BJ (cell line): ENCODE data around the gene ELP4. TPM values are rescaled to one million over a fixed set of nuclear protein-coding genes. Genes with fewer than 3 reads are reported as not detected.

ENCODE experiments used
- CTCF ChIA-PET: fragments of 350-600 bp; formaldehyde crosslinking; extraction: SDS; loops from one replicate; lab custom pipeline; 2021; ENCODE audit warnings: antibody characterized with exemption, inconsistent platforms; lab: Yijun Ruan, JAX
- POLR2A ChIA-PET: fragments of 300-600 bp; sonication (Branson Sonifier 250); formaldehyde crosslinking; extraction: SDS; loops from one replicate; lab custom pipeline; 2021; ENCODE audit warnings: antibody characterized with exemption; lab: Charles Lee
- DNase-seq: peaks from one replicate; pipeline ENCODE4 v3.0.0-alpha.2; 2011; ENCODE audit warnings: low read depth
- H3K27me3 ChIP-seq: 2 replicates; pipeline ENCODE4 v1.6.0; 2011; ENCODE audit warnings: low read length; ENCODE audit not compliant: control insufficient read depth, insufficient read depth
- H3K36me3 ChIP-seq: 2 replicates; pipeline ENCODE4 v1.5.1; 2011; ENCODE audit warnings: low read length; ENCODE audit not compliant: control insufficient read depth, insufficient read depth
- H3K4me3 ChIP-seq: 2 replicates; pipeline ENCODE4 v1.5.1; 2011; ENCODE audit warnings: low read depth, mild to moderate bottlenecking, control low read depth, low read length
- polyA plus RNA-seq: library from polyadenylated mRNA; depleted of rRNA; stranded (reverse); fragments of >200 nt; gene quantifications from 2 replicates; pipeline ENCODE4 v1.2.3, GENCODE V29; 2011
- TF ChIP-seq, protein P1 (sequence below): IDR thresholded peaks from 2 replicates; pipeline ENCODE4 v1.5.1; 2011; ENCODE audit warnings: low read depth, mild to moderate bottlenecking, control low read depth, inconsistent platforms, low read length, moderate library complexity; ENCODE audit not compliant: insufficient read depth

ELP4 gene
- polyA plus RNA-seq, 1 experiment = 11.8 TPM

DNA sequence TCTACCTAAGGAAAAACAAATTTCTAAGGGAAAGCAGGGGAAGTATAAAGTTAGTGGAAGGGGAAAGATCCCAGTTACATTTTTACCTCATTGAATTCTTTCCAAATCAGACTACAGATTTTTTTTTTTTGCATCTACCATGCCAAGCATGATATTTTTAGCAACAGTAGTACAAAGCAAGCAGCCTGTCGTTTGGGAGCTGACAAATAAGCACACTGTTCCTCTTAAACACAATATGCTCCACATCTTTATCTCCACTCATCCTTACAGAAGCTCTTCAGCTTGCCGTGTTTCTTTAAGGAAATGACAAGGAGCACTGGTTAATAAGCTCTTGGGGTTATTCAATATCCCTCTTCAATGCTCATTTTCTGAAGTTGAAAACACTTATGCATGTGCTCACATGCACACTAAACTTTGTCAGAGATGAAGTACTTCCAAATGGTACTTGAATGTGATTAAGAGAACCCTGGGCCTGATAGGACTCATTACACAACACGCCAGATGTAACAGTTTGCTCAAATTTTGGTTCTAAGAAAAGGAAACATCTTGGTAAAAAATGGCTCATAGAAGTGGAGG lies 247.8 kb downstream of the ELP4 start:
- H3K4me3 ChIP-seq = no peak overlapping the region
- CTCF ChIA-PET = no interaction called here
- DNase-seq = no peak
- no peaks in the 10 kb centered on the region for H3K36me3 ChIP-seq
- H3K27me3 ChIP-seq = no peaks in the 10 kb centered on the region
- TF ChIP-seq, protein P1, sequence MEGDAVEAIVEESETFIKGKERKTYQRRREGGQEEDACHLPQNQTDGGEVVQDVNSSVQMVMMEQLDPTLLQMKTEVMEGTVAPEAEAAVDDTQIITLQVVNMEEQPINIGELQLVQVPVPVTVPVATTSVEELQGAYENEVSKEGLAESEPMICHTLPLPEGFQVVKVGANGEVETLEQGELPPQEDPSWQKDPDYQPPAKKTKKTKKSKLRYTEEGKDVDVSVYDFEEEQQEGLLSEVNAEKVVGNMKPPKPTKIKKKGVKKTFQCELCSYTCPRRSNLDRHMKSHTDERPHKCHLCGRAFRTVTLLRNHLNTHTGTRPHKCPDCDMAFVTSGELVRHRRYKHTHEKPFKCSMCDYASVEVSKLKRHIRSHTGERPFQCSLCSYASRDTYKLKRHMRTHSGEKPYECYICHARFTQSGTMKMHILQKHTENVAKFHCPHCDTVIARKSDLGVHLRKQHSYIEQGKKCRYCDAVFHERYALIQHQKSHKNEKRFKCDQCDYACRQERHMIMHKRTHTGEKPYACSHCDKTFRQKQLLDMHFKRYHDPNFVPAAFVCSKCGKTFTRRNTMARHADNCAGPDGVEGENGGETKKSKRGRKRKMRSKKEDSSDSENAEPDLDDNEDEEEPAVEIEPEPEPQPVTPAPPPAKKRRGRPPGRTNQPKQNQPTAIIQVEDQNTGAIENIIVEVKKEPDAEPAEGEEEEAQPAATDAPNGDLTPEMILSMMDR = no peak
- POLR2A ChIA-PET = no interaction called here

DNA sequence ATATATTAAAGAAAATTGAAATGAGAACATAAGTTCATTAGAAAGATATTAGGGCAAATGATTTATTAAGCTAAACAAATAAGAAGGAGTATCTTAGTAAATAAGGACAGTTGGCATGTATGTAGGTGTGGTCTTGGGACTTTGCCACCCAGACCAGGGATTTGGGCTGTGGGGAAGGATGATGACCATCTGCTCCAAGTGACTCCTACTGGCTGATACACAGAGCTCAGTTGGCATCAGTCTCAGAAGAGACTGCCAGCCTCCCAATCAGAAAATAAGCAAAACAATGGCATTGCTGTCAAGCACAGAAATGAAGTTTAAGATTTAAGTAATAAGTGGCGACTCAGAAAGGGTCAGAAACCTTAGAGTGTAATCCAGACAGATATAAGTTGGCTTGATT lies 252.1 kb downstream of the ELP4 start:
- CTCF ChIA-PET = interaction anchor here (0.8 kb wide), 1 partner anchor 25 kb away, joined by 3 read pairs; no protein-coding TSS in a partner anchor
- no peak overlapping the region for H3K4me3 ChIP-seq
- TF ChIP-seq, protein P1 = no peak
- DNase-seq = no peak
- H3K36me3 ChIP-seq = no peaks in the 10 kb centered on the region
- POLR2A ChIA-PET = no interaction called here
- no peaks in the 10 kb centered on the region for H3K27me3 ChIP-seq

DNA sequence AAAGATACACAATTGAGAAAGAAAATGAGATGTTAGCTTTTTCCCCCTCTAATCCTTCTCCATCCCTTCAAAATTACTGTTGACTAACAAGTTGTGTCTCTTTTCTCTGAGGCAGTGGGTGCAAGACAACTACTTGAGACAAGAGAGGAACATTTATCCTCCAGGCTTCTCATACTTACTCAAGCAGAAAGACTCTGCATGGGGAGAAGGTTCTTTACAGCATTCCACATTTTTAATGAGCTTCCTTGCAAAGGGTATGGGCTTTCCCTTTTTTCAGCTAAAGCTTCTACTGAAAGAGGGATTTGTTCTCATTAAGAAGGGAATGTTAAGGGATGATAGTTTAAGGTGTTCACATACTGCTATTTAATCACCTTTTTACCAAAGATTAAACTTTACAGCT lies 253.7 kb downstream of the ELP4 start:
- TF ChIP-seq, protein P1 = no peak
- H3K36me3 ChIP-seq = no peaks in the 10 kb centered on the region
- DNase-seq = no peak
- ChIA-PET POLR2A (no interaction called here), CTCF (interaction anchor here (0.6 kb wide), 1 partner anchor 122 kb away, joined by 3 read pairs; no protein-coding TSS in a partner anchor)
- H3K27me3 ChIP-seq = no peaks in the 10 kb centered on the region
- H3K4me3 ChIP-seq = no peak overlapping the region

DNA sequence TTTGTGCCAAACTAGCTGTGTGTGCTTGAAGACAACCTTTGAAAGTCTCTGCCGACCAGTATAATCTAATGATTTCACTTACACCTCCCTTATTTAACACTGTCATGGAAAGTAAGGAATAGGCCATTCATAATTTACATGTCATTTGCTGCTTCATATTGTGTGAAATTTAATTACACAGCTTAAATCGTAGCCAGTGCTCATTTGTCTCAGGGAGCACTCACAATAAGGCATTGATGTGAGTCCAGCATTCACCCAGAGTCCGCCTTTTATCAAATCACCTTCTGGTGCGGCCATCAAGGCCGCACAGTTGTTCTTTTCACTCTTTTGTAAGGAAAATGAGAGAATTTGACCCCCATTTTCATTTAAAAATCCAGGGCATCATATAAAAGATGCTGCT lies 254.7 kb downstream of the ELP4 start:
- CTCF ChIA-PET = interaction anchor here (0.6 kb wide), 1 partner anchor 42 kb away, joined by 3 read pairs; no protein-coding TSS in a partner anchor
- H3K36me3 ChIP-seq = no peaks in the 10 kb centered on the region
- H3K27me3 ChIP-seq = no peaks in the 10 kb centered on the region
- DNase-seq = no peak
- TF ChIP-seq, protein P1 = no peak
- H3K4me3 ChIP-seq = no peak overlapping the region
- POLR2A ChIA-PET = no interaction called here

DNA sequence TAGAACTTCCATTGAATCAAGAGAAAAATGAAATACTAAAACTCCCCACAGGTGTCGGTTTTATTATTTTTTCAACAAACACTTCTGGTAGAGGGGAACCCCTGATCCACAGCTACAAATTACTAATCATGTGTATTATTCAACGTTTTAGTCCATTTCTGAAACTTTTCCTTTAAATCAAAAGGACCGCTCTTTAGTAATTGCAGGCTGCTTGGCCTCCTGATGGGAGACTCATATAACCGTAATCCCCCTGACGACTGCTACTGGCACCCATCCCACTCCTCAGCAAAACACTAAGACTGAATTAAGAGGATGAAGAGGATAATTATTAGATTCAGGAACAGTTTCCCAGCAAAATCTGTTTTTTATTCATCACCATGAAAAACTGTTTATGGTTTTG lies 255.2 kb downstream of the ELP4 start:
- TF ChIP-seq, protein P1 = no peak
- no peak overlapping the region for H3K4me3 ChIP-seq
- no peaks in the 10 kb centered on the region for H3K36me3 ChIP-seq
- no peaks in the 10 kb centered on the region for H3K27me3 ChIP-seq
- ChIA-PET POLR2A (no interaction called here), CTCF (no interaction called here)
- DNase-seq = no peak
